Mesenchymal stem cell (in vitro differentiated cells and primary cell): ENCODE data around the gene RBP4.

Experiments used
- DNase-seq: peaks from one replicate; pipeline ENCODE4 v3.0.0-alpha.2; 2013
- H2AFZ ChIP-seq: one replicate; pipeline ENCODE4 v1.6.1; 2013; ENCODE audit warnings: low read depth, mild to moderate bottlenecking, control low read depth, inconsistent platforms, low read length, moderate library complexity
- H2AK5ac ChIP-seq: 2 replicates; pipeline ENCODE4 v1.6.1; 2013; ENCODE audit warnings: low read length, moderate library complexity, mild to moderate bottlenecking, inconsistent platforms; ENCODE audit not compliant: severe bottlenecking
- H2BK120ac ChIP-seq: one replicate; pipeline ENCODE4 v1.6.1; 2013; ENCODE audit warnings: low read depth, mild to moderate bottlenecking, inconsistent platforms, low read length, moderate library complexity
- H2BK12ac ChIP-seq, 2 experiments: one replicate each; pipeline ENCODE4 v1.6.1; 2013; ENCODE audit warnings: inconsistent platforms in 2 of 2, low read length in 2 of 2, mild to moderate bottlenecking in 2 of 2, moderate library complexity in 2 of 2, control low read depth in 1 of 2
- H2BK15ac ChIP-seq: one replicate; pipeline ENCODE4 v1.6.1; 2013; ENCODE audit warnings: mild to moderate bottlenecking, low read depth, inconsistent platforms; ENCODE audit not compliant: poor library complexity, severe bottlenecking
- H2BK5ac ChIP-seq: 2 replicates; pipeline ENCODE4 v1.6.1; 2013; ENCODE audit warnings: low read depth, mild to moderate bottlenecking, low read length, control low read depth, inconsistent platforms; ENCODE audit not compliant: poor library complexity, severe bottlenecking
- H3K14ac ChIP-seq, 2 experiments: one replicate each; pipeline ENCODE4 v1.6.1; 2013; ENCODE audit warnings: inconsistent platforms in 2 of 2, low read length in 2 of 2, control low read depth in 1 of 2, mild to moderate bottlenecking in 1 of 2, moderate library complexity in 1 of 2
- H3K18ac ChIP-seq, 2 experiments: one replicate each; pipeline ENCODE4 v1.6.1; 2013; ENCODE audit warnings: inconsistent platforms in 2 of 2, low read length in 2 of 2, control low read depth in 1 of 2, low read depth in 1 of 2, mild to moderate bottlenecking in 1 of 2
- H3K23ac ChIP-seq, 2 experiments: one replicate each; pipeline ENCODE4 v1.6.1; 2013; ENCODE audit warnings: inconsistent platforms in 2 of 2, low read length in 2 of 2, mild to moderate bottlenecking in 2 of 2, moderate library complexity in 2 of 2, control low read depth in 1 of 2
- H3K27ac ChIP-seq: 2 replicates; pipeline ENCODE4 v1.5.1; 2013; ENCODE audit warnings: mild to moderate bottlenecking, moderate library complexity, low read length, control low read depth, inconsistent platforms; ENCODE audit not compliant: poor library complexity, severe bottlenecking
- H3K27me3 ChIP-seq, 2 experiments: 2 replicates each; pipeline versions ENCODE4 v1.6.1 to v1.7.0; 2013; ENCODE audit warnings: low read length in 2 of 2, mild to moderate bottlenecking in 2 of 2, moderate library complexity in 2 of 2, control low read depth in 1 of 2, inconsistent platforms in 1 of 2; ENCODE audit not compliant: control insufficient read depth in 1 of 2, insufficient read depth in 1 of 2
- H3K36me3 ChIP-seq, 2 experiments: 2 replicates each; pipeline versions ENCODE4 v1.6.1 to v1.7.0; 2013; ENCODE audit warnings: low read length in 2 of 2, control low read depth in 1 of 2, inconsistent platforms in 1 of 2, low read depth in 1 of 2, mild to moderate bottlenecking in 1 of 2; ENCODE audit not compliant: insufficient read depth in 2 of 2, control insufficient read depth in 1 of 2
- H3K4ac ChIP-seq, 2 experiments: one replicate each; pipeline ENCODE4 v1.6.1; 2013; ENCODE audit warnings: inconsistent platforms in 2 of 2, low read length in 2 of 2, mild to moderate bottlenecking in 2 of 2, moderate library complexity in 2 of 2, control low read depth in 1 of 2, low read depth in 1 of 2
- H3K4me1 ChIP-seq: 2 replicates; pipeline ENCODE4 v1.6.1; 2013; ENCODE audit warnings: low read depth, low read length, control low read depth; ENCODE audit not compliant: control insufficient read depth, insufficient read depth
- H3K4me2 ChIP-seq: 2 replicates; pipeline ENCODE4 v1.6.1; 2013; ENCODE audit warnings: low read length, mild to moderate bottlenecking, inconsistent platforms; ENCODE audit not compliant: poor library complexity, severe bottlenecking
- H3K4me3 ChIP-seq, 2 experiments: 2 replicates each; pipeline versions ENCODE4 v1.5.1 to v1.7.0; 2013; ENCODE audit warnings: low read length in 2 of 2, mild to moderate bottlenecking in 2 of 2, control low read depth in 1 of 2, low read depth in 1 of 2; ENCODE audit not compliant: insufficient read depth in 1 of 2
- H3K79me1 ChIP-seq: replicated peaks from 2 replicates; pipeline ENCODE4 v1.6.1; 2013; ENCODE audit warnings: mild to moderate bottlenecking, control low read depth, low read length, inconsistent platforms; ENCODE audit not compliant: poor library complexity, severe bottlenecking
- H3K9ac ChIP-seq: 2 replicates; pipeline ENCODE4 v1.7.0; 2013; ENCODE audit warnings: mild to moderate bottlenecking, low read length, moderate library complexity
- H3K9me3 ChIP-seq: 2 replicates; pipeline ENCODE4 v1.7.0; 2013; ENCODE audit warnings: mild to moderate bottlenecking, low read length; ENCODE audit not compliant: control insufficient read depth
- H4K8ac ChIP-seq: one replicate; pipeline ENCODE4 v1.6.1; 2013; ENCODE audit warnings: inconsistent platforms, mild to moderate bottlenecking, low read length, moderate library complexity
- H4K91ac ChIP-seq: one replicate; pipeline ENCODE4 v1.6.1; 2013; ENCODE audit warnings: mild to moderate bottlenecking, low read length, inconsistent platforms
- WGBS: methylation state at CpG from one replicate; pipeline ENCODE4 v1.1.7; 2013; ENCODE audit warnings: mixed read lengths; 5-methylcytosine and 5-hydroxymethylcytosine counted together

The RBP4 gene

DNA sequence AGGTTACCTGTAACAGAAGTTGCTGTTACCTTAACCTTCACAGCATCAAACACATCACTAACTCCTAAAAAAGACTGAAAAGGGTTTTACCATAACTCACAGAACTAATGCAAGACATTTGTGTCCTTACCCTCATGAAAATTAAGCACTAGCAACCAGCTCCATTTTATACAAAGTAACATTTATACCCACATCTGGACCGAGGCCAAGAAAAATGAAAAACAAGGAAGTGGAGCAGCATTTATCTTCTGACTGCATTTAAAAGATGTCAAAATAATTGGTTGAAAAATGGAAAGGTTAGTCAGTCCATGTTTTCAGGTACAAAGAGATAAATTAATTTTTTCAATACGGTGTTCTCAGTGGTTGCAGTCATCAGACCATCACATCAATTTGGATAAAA, 3.1 kb upstream of the RBP4 start:
- H2BK12ac ChIP-seq = no peak overlapping the region
- H3K9ac ChIP-seq = no peak overlapping the region
- no peak overlapping the region for H2AFZ ChIP-seq
- no peak overlapping the region for H3K27ac ChIP-seq
- no peak overlapping the region for H3K14ac ChIP-seq
- H2BK5ac ChIP-seq = no peak overlapping the region
- H2AK5ac ChIP-seq = no peak overlapping the region
- H3K18ac ChIP-seq = no peak overlapping the region
- H3K4me3 ChIP-seq = no peak overlapping the region
- peaks cover 26 to 63% of the 10 kb centered on the region in 2 experiments for H3K27me3 ChIP-seq
- H2BK15ac ChIP-seq = no peak overlapping the region
- H2BK120ac ChIP-seq = no peak overlapping the region
- H4K91ac ChIP-seq = no peak overlapping the region
- no peak overlapping the region for H3K4ac ChIP-seq
- no peak overlapping the region for H3K4me2 ChIP-seq
- H3K9me3 ChIP-seq = peaks cover 4% of the 10 kb centered on the region
- H3K36me3 ChIP-seq = no peaks in the 10 kb centered on the region
- H3K23ac ChIP-seq = no peak overlapping the region
- no peaks in the 10 kb centered on the region for H3K79me1 ChIP-seq
- H4K8ac ChIP-seq = no peak overlapping the region
- DNase-seq = no peak
- WGBS = 100% methylated on average over 1 of the region's 2 CpGs
- peaks cover 15% of the 10 kb centered on the region for H3K4me1 ChIP-seq

- H3K9me3 ChIP-seq = peaks cover 4% of the 10 kb centered on the region
These were observed 2.0 kb upstream of the RBP4 start for GRCh38 chr10:93603023-93603422.

GRCh38 chr10:93601774-93602162, 733 bp upstream of the RBP4 start:
- no peak overlapping the region for H2BK5ac ChIP-seq
- no peaks in the 10 kb centered on the region for H3K9me3 ChIP-seq
- H2AK5ac ChIP-seq = no peak overlapping the region
- H3K4me1 ChIP-seq = peaks cover 15% of the 10 kb centered on the region
- no peak overlapping the region for H3K9ac ChIP-seq
- DNase-seq = no peak
- no peaks in the 10 kb centered on the region for H3K79me1 ChIP-seq
- no peaks in the 10 kb centered on the region for H3K36me3 ChIP-seq
- no peak overlapping the region for H3K14ac ChIP-seq
- no peak overlapping the region for H3K4ac ChIP-seq
- H3K18ac ChIP-seq = no peak overlapping the region
- no peak overlapping the region for H2BK120ac ChIP-seq
- peaks cover 29 to 58% of the 10 kb centered on the region in 2 experiments for H3K27me3 ChIP-seq
- no peak overlapping the region for H2AFZ ChIP-seq
- no peak overlapping the region for H2BK15ac ChIP-seq
- H3K4me3 ChIP-seq = peak overlapping the region in 1 of 2 experiments; percentile 63
- H3K27ac ChIP-seq = no peak overlapping the region
- no peak overlapping the region for H3K23ac ChIP-seq
- 6% methylated on average over 7 of the region's 7 CpGs for WGBS
- H3K4me2 ChIP-seq = peak overlapping the region; percentile 100
- H4K91ac ChIP-seq = no peak overlapping the region
- H2BK12ac ChIP-seq = no peak overlapping the region
- H4K8ac ChIP-seq = no peak overlapping the region

More at GRCh38 chr10:93603023-93603422, 2.0 kb upstream of the RBP4 start:
- no peak overlapping the region for H3K27ac ChIP-seq
- no peak overlapping the region for H2BK120ac ChIP-seq
- H2BK12ac ChIP-seq = no peak overlapping the region
- no peaks in the 10 kb centered on the region for H3K79me1 ChIP-seq
- H3K4me2 ChIP-seq = no peak overlapping the region
- H2BK15ac ChIP-seq = no peak overlapping the region
- no peak overlapping the region for H3K23ac ChIP-seq
- WGBS = 80% methylated on average over 1 of the region's 2 CpGs
- H4K8ac ChIP-seq = no peak overlapping the region
- no peak overlapping the region for H3K4me3 ChIP-seq
- no peak overlapping the region for H3K14ac ChIP-seq
- H2AK5ac ChIP-seq = no peak overlapping the region
- H4K91ac ChIP-seq = no peak overlapping the region
- H2AFZ ChIP-seq = no peak overlapping the region
- no peak overlapping the region for H3K4ac ChIP-seq
- no peak overlapping the region for H3K18ac ChIP-seq
- peaks cover 27 to 58% of the 10 kb centered on the region in 2 experiments for H3K27me3 ChIP-seq
- H3K36me3 ChIP-seq = no peaks in the 10 kb centered on the region
- H3K4me1 ChIP-seq = peaks cover 15% of the 10 kb centered on the region
- H3K9ac ChIP-seq = no peak overlapping the region
- no peak for DNase-seq
- H2BK5ac ChIP-seq = no peak overlapping the region

- Histone ChIP-seq H3K14ac (no peak overlapping the region), H3K36me3 (no peaks in the 10 kb centered on the region), H3K9me3 (no peaks in the 10 kb centered on the region), H2BK15ac (no peak overlapping the region), H3K79me1 (no peaks in the 10 kb centered on the region), H3K9ac (no peak overlapping the region), H4K8ac (no peak overlapping the region), H3K4me1 (peaks cover 18% of the 10 kb centered on the region), H3K23ac (no peak overlapping the region), H3K27ac (no peak overlapping the region), H3K4ac (no peak overlapping the region), H2BK12ac (no peak overlapping the region), H2BK120ac (no peak overlapping the region), H3K18ac (no peak overlapping the region), H2AFZ (no peak overlapping the region), H2AK5ac (no peak overlapping the region), H2BK5ac (no peak overlapping the region), H3K27me3 (peaks cover 29 to 49% of the 10 kb centered on the region in 2 experiments), H3K4me2 (peak overlapping the region; percentile 100), H3K4me3 (peak overlapping the region; percentile 50 to 56), H4K91ac (no peak overlapping the region)
- peak; percentile 37 for DNase-seq
- 12% methylated on average over 39 of the region's 60 CpGs for WGBS
These were observed 439 bp downstream of the RBP4 start for GRCh38 chr10:93600446-93601145.
